GM19463 (cell line): ENCODE results near the gene DIDO1.
"Not testable (repeated sequence)": the region's sequence is repeated elsewhere in the genome, so short reads cannot be mapped to it uniquely, and the experiment has no call there.

ENCODE experiments used
- ATAC-seq: cut with Tn5 transposase; IDR thresholded peaks from one replicate; pipeline ENCODE4 v1.9.1; 2021; ENCODE audit warnings: mild to moderate bottlenecking, moderate library complexity; ENCODE audit not compliant: unreplicated experiment

DIDO1 gene

DNA sequence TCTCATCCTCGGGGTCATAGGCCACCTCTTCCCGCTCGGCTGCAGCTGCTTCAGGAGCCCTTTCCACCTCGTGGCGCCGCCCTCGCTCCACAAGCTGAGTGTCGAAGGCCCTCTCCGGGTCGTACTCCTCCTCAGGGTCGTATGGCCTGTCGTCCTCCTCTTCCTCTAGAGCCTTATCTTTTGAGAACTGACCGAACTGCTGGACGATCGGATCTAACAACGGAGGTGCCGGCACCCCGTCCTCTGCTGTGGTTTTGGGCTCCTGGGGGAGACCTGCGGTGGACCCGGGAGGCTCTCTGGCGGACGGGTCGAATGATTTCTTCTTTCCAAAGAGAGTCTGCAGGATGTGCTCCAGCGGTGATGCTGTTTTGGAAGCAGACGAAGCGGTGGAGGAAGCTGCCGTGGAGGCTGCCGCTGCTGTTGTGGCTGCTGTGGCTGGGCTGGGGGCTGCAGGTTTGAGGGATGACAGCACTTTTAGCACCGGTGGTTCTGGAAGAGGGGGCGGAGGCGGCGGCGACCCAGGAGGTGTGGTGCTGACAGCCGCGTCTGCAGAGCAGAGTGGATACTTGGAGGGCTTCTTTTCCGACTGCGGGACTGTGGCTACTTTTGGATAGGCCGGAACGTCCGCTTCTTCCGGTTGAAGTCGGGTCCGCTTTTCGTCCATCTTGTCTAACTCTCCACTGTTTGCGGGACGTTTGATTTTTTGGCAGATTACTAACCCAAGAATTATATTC, 44.5 kb downstream of the DIDO1 start:
- ATAC-seq: no peak

DNA sequence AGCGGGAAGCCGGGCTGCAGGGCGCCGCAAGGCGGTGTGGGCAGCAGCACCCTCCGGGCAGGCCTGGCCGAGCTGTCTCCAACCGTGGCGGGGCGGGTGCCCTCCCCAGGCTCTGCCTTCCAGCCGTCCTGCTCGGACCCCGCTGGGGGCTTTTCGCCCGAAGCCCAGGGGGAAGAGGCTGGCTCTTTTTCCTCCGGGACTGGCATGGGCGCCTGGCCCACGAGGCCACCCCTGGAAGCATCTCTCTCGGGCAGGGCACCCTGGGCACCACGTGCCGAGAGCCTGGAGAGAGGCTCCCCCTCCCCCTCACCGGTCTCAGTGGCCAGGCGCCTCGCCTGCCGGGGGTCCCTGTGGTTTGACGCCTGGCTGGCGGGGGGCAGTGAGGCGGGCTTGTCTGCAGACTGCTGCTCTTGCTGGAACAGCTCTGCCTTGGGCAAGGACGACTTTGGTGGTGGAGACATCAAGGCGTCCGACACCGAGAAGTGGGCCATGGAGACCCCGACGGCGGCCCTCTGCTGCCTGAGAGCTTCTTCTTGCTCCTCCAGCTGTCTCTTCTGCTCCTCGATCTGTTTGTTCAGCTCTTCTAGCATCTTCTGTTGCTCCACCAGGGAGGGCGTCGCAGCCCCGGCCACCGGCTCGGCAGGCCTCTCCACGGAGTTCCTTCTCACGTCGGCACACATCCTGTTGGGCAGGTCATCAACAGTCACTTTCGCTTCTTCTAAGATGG, 45.2 kb downstream of the DIDO1 start:
- no peak for ATAC-seq

DNA sequence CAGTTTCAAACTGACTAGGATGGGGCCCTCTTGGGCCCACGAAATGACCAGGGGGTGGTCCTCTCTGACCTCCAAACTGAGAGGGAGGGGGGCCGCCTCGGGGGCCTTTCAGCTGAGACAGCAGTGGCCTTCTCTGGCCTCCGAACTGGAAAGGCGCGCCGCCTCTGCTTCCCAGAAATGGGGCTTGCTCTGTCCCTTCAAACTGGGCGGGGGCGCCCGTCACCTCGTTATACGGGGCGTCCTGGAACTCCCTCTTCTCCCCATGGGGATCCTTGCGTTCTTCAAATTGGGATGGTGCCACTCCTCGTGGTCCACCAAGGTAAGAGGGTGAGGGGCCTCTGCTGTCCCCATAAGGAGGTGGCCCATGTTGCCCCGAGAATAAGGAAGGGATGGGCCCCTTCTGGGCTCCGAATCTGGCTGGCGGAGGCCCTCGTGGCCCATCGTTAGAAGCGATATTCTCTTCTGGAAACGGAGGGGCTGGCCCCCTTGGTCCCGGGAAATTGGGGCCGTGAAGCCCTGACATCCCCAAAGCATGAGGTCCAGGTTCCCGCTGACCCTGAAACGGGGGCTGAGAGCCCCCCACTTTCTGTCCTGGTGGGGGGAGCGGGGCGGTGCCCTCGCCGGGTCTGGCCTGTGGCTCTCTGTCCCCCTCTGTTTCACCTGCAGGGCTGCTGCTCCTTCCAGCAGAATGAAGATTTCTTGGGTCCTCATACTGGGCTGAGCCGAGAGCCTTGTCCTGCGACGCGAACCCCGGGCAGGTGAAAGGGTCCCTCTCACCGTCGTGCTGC, 46.0 kb downstream of the DIDO1 start:
- no peak for ATAC-seq

DNA sequence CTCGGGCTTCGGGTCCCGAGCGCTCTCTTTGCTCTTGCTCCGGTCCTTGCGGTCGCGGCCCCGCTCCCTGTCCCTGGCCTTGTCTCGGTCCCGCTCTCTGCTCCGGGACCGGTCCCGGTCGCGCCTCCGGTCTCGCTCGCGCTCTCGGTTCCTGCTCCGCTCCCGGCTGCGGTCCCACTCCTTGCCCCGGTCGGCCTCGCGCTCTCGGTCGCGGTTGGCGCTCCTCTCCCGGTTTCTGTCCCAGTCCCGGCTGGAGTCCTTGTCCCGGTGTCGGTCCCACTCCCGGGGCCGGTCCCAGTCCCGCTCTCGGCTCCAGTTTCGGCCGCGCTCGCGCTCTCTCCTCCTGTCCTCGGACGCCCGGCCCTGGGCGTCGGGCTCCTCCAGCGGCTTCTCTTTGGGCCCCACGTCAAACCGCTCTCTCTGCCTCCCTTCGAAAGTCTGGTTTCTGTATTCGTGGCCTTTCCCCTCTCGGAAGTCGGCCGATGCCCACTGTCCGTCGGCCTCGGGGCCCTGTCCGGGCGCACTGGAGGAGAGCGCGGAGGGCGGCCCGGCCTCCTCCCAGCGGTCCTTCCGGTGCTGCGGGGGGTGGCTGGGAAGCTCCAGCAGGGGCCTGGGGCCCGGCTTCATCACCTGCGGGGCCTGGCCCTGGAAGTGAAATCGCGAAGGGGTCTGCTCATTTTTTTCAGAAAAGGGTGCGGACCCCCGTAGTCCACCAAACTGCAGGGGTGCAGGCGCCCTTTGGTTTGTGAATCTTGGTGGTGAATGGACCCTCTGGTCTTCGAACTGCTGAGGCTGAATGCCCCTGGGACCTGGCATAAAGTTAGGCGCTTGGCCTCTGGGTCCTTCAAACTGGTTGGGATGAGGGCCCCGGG, 46.8 kb downstream of the DIDO1 start:
- no peak for ATAC-seq

DNA sequence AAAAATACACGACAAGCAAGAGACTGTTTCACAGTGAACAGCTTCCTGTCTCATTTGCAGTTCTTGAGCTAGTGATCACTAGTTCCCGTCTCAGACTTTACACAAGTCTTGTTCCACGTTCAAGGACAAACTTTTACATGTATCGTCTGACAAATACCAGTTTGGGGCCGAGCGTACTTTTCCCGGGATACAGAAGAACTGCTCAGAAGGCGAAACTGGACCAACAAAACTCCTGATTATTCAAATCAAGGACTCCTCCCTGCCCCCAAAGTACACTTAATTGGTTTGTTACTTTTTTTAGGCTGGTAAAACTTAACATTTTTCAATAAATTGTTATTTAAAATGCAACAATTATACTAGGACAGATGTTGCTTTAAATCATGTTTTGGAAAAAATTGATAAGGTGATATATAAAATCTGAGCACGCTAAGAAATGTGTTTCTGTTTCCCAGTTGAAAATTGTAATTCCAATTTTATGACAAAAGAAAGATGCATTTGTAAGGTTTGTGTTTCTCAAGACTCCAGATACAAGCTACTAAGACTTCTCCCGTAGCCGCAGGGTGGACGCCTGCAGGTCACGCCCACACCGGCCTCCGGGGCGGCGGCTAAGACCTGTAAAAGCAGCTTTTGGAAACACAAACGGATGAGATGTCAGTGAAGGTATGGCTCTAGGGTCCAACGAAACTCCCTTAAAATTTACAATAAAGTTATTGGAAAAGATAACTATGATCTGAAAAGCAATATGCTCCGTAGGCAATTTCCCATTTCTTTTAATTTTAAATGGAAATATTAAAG, 47.9 kb downstream of the DIDO1 start:
- no peak for ATAC-seq

DNA sequence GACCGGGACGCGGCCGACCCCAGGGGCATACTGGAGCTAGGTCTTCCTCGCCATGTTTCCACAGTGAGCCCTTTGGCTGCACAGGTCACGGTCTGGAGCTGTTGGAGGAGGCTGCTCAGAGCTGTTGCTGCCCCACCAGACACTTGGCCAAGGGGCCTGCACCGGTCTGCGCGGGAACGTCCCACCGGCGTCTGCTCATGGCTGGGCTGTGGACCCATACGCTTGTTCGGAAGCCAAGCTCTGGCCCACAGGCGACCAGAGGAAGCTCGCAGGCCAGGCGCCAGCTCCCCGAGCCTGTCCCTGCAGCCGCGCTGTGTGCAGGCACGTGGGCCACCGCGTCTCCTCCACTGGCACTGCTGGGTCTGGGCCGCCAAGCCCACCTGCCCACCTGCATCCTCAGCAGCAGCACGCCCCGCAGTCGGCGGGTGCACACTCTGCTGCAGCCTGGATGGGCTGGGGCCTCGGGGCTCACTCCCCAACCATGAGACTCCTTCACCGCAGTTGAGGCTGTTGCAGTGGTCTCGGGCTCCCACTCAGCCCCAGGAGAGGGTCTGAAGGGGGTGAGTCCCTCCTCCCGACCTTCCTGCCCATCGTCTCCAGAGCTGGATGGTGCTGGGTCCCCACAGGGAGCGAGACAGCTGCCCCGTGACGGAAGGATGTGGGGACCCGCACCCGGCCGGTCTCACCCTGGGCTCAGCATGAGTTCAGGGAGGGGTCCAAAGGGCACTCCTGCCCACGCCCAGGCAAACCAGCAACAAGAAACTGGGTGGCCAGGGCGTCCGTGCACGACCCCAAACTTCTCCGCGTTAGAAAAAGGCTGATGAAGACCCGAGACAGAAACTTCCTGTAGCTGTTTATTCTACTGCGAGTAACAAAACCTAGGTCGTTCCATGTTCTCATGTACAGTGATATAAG, 49.1 kb downstream of the DIDO1 start:
- no peak for ATAC-seq

DNA sequence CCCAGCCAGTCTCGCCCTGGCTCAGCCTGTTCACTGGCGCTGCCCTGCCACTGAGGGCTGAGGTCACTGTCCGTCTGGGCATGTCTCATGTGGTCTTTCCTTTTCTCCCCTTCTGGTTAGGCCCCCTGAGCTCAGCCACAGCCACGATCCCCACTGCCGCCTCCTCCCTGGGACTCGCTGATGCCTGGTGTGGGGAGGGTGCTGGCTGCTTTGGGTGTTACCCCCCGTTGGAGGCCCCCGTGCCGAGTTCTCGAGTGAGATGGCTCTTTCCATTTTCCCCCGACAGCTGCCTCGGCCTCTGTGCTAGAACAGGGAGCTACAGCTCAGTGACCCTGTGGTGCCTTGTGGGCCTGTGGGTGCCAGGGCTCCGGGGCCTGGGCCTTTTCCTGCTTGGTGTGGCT, 49.8 kb downstream of the DIDO1 start:
- ATAC-seq: no peak

DNA sequence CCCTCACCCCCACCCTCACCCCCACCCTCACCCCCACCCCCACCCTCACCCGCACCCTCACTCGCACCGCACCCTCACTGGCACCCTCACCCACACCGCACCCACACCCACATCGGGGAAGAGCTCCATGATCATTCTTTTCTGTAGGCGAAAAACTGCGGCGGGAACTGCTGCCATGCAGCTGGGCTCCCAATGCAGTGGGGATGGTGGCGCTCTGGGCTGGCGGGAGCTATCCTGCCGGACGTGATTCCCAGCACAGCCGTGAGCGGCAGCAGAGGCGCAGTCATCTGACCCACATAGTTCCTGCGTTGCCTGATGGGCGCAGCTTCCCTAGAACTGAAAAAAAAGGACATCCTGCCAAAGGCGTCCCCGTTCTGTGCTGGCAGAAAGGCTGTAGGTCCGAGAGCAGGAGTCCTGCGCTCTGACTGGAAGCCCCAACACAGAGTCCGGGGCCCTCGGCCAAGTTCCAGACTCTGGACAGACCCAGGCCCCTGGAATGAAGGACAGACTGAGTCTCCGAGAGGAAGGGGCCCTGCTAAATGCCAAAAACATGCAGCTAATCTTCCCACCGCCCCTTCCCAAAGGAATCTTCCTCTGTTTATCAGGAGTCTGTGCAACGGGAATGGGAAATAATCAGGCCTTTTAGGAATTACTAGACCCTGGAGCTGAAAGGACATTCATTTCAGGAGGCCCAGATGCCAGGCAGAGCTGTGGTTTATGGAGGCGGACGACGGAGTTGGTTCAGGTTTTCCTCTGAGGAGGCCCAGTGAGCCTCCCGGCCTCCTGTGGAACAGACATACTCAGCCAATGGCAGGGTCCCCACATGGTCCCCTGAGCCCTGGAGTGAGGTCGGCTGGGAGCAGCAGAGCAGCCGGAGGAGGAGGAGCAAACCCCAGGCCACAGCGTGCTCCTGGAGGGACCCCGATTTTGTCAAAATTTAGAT, 50.6 kb downstream of the DIDO1 start:
- no peak for ATAC-seq

DNA sequence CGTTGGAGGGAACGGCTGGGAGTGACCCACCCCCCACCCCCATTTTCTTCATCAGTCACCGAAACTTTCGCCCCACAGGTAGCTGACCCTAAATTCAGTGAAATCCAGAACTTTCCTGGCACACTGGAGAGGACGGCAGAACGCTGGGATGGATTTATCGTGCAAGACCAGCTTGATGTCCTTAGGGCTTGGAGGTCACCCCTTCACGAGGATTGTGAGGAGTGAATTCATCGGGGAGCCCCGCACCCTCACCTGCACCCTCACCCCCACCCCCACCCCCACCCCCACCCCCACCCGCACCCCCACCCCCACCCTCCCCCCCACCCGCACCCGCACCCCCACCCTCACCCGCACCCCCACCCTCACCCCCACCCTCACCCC, 51.4 kb downstream of the DIDO1 start:
- no peak for ATAC-seq

DNA sequence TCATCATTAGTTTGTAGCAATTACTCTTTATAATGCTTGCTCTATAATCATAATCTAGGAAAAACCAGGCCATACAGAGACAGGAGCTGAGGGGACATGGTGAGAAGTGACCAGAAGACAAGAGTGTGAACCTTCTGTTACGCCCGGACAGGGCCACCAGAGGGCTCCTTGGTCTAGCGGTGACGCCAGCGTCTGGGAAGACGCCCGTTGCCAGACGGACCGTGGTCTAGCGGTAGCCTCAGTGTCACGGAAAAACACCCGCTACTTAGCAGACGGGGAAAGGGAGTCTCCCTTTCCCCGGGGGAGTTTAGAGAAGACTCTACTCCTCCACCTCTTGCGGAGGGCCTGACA, 52.6 kb downstream of the DIDO1 start:
- not testable (repeated sequence) for ATAC-seq

DNA sequence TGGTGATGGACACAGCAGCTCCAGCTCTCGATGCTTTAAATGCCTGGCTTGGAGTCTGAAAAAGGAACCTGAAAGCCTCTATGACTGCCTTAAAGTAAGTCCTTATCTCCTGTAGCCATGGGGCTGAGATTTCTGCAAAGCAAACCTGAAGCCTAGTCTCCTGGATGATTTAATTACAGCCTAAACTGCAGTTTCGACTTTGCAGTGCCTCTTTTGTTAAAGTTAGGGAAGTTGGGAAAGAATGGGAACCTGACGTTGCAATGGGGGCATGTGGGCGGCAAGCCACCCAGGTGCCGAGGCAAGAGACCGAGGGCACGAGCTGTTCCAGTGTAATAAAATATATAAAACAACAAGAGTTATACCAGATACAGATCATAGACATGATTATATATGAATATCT, 53.0 kb downstream of the DIDO1 start:
- ATAC-seq: no peak

DNA sequence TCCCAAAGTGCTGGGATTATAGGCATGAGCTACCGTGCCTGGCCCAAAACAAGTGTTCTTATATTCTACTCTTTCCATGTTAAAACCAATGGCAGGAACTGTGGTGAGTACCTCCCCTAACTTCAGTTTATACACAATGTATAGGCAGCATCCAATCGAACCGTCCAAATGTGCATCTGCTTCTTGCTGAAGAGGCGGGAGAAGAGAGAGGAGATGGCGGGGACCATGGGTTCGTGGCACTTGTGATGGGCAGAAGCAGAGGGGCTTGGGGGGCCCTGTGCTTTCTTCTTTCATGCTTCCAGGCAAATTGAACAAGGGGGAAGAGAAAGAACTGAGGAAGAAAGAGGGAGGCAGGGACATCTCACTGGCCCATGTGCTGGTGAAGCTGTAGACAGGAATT, 53.4 kb downstream of the DIDO1 start:
- no peak for ATAC-seq

DNA sequence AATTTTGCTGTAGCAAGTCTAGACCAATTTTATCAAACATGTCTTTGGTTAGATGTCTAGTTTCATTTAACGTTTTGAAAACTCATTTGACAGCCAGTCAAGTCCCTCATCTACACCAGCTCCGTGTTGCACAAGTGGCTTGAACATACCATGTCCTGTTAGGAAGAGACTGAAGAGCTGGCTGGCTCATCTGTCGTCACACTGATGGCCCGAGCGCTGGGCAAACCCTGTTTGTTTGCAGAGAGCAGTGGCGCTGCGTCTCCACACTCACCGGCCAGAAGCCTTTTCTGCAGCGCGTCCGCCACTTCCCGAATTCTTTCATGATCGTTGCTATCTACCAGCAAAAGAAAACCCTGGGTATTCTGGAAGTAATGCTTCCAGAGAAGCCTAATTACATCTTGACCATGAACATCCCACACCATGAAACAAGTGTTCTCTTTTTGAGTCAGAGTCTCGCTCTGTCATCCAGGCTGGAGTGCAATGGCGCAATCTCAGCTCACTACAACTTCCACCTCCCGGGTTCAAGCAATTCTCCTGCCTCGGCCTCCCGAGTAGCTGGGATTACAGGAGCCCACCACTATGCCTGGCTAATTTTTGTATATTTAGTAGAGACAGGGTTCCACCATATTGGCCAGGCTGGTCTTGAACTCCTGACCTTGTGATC, 54.0 kb downstream of the DIDO1 start:
- no peak for ATAC-seq

DNA sequence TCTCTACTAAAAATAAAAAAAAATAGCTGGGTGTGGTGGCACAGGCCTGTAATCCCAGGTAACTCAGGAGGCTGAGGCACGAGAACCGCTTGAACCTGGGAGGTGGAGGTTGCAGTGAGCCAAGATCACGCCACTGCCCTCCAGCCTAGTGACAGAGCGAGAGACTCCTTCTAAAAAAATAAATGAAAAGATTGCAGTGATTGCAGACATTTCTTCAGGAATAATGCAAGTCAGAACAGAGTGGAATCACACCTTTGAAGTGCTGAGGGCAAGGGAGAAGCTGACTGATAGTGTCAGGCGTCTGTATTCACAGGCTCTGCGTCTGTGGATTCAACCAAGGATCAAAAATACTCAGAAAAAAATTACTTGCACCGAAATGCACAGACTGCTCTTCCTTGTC, 62.1 kb downstream of the DIDO1 start:
- ATAC-seq: no peak

DNA sequence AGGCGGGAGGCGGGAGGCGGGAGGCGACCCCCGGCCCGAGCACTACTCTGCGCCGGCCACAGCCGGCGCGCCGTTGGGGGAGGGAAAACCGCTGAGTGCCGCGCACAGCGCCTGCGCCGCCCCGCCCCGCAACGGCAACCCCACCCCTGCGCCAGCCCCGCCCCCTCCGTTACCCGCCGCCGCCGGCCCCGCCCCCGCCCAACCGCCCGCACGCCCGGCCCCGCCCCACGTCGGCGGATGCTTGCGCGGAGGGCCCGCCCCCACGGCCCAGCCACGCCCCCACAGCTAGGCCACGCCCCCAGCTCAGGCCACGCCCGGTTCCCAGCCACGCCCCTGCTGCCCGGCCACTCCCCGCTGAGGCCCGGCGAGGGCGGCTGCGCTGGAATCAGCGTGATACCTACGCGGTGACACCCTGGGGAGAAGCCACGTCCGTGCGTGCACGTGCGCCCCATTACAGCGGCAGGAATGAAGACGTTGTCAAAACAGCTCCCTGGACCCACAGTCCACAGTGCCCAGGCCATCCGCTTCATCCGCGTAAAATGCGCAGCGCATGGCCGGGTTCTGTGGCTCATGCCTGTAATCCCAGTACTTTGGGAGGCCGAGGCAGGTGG, 64.5 kb downstream of the DIDO1 start, which contains the start of gene TCFL5:
TCFL5 (minus strand) TSS at position 97 of the 611 bp plus-strand sequence. CDS start 152 bp downstream, outside the sequence.
- peak; percentile 56 for ATAC-seq

DNA sequence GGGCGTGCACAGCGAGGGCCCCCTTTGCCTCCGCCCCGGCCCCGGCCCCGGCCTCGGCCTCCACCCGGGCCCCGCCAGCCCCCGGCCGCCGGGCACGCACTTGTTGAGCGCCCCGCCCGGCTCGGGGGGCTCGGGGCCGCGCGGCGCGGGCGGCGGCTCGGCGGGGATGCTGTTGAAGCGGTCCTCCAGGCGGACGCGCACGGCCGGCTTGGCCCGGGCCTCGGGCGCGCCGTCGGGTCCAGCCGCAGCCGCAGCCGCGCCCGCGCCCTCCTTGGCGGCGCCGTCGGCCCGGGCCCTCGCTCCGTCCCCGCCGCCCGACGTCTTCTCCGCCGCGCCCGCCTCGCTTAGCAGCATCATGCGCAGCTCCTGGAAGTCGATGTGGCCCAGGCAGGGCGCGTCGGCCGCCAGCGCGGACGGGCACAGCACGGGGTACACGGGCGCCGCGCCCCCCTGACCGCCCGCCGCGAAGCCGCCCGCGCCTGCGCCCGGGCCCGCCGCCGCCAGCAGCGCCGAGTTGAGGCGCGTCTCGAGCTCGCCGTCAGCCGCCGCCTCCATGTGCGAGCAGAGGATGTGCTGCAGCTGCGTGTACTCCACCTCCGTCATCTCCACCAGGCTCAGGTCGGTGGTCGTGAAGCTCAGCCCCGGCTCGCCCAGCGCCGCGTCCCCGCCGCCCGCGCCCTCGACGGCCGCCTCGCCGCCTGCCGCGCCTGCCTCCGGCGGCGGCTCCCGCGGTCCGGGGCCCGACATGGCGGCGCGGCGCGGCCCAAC, 65.2 kb downstream of the DIDO1 start:
- peak; percentile 33 for ATAC-seq
